ENCODE measurements around the gene MAP3K20.

- TF ChIP-seq CTCF (conservative IDR thresholded peaks at IDR 0.05 in 1 of 2, IDR thresholded peaks at IDR 0.05 in 1 of 2; ENCODE audit: low read depth in 1 of 2, low read length in 2 of 2) (no peak), EZH2 (IDR thresholded peaks at IDR 0.05; ENCODE audit: low read length, missing control alignments) (no peak)
Measured at GRCh38 chr2:173090276-173090877, 14.7 kb downstream of the MAP3K20 start.
